Measurements from ENCODE around the gene GPR155.

GPR155 gene

GRCh38 chr2:174450021-174450816 is 36.6 kb downstream of the GPR155 start:
- TF ChIP-seq, protein P1, sequence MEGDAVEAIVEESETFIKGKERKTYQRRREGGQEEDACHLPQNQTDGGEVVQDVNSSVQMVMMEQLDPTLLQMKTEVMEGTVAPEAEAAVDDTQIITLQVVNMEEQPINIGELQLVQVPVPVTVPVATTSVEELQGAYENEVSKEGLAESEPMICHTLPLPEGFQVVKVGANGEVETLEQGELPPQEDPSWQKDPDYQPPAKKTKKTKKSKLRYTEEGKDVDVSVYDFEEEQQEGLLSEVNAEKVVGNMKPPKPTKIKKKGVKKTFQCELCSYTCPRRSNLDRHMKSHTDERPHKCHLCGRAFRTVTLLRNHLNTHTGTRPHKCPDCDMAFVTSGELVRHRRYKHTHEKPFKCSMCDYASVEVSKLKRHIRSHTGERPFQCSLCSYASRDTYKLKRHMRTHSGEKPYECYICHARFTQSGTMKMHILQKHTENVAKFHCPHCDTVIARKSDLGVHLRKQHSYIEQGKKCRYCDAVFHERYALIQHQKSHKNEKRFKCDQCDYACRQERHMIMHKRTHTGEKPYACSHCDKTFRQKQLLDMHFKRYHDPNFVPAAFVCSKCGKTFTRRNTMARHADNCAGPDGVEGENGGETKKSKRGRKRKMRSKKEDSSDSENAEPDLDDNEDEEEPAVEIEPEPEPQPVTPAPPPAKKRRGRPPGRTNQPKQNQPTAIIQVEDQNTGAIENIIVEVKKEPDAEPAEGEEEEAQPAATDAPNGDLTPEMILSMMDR (IDR thresholded peaks at IDR 0.05; ENCODE audit: unreplicated experiment in 3 of 3): no peak
- peaks cover 1% of the 10 kb centered on the region for H3K4me1 Mint-ChIP-seq
- no peak overlapping the region for H3K27ac Mint-ChIP-seq
- H3K36me3 Mint-ChIP-seq (ENCODE audit: low read depth): peaks cover 7% of the 10 kb centered on the region
- no peaks in the 10 kb centered on the region for H3K27me3 Mint-ChIP-seq (ENCODE audit: low read depth)
- H3K9me3 Mint-ChIP-seq: no peaks in the 10 kb centered on the region
- H3K4me3 Mint-ChIP-seq: no peak overlapping the region

- Mint-ChIP-seq H3K4me3 (no peak overlapping the region), H3K27ac (no peak overlapping the region), H3K27me3 (ENCODE audit: low read depth) (no peaks in the 10 kb centered on the region), H3K36me3 (ENCODE audit: low read depth) (peaks cover 7% of the 10 kb centered on the region), H3K4me1 (peaks cover 8% of the 10 kb centered on the region), H3K9me3 (no peaks in the 10 kb centered on the region)
- TF ChIP-seq, protein P1 (IDR thresholded peaks at IDR 0.05; ENCODE audit: unreplicated experiment in 3 of 3): no peak
These were observed 37.8 kb downstream of the GPR155 start for GRCh38 chr2:174449033-174449432.

GRCh38 chr2:174446531-174446930 is 40.3 kb downstream of the GPR155 start:
- Mint-ChIP-seq H3K9me3 (no peaks in the 10 kb centered on the region), H3K27me3 (ENCODE audit: low read depth) (no peaks in the 10 kb centered on the region), H3K27ac (no peak overlapping the region)

GRCh38 chr2:174445248-174445647 is 41.6 kb downstream of the GPR155 start:
- TF ChIP-seq, protein P1 (IDR thresholded peaks at IDR 0.05; ENCODE audit: unreplicated experiment in 3 of 3): no peak
- no peak overlapping the region for H3K4me3 Mint-ChIP-seq
- no peaks in the 10 kb centered on the region for H3K27me3 Mint-ChIP-seq (ENCODE audit: low read depth)
- H3K27ac Mint-ChIP-seq: peak overlapping the region in 2 of 3 experiments; percentile 6 to 11
- H3K9me3 Mint-ChIP-seq: no peaks in the 10 kb centered on the region
- H3K36me3 Mint-ChIP-seq (ENCODE audit: low read depth): peaks cover 3% of the 10 kb centered on the region
- peaks cover 8% of the 10 kb centered on the region for H3K4me1 Mint-ChIP-seq

More at GRCh38 chr2:174446531-174446930, 40.3 kb downstream of the GPR155 start:
- H3K4me3 Mint-ChIP-seq: no peak overlapping the region
- peaks cover 3% of the 10 kb centered on the region for H3K36me3 Mint-ChIP-seq (ENCODE audit: low read depth)
- peaks cover 8% of the 10 kb centered on the region for H3K4me1 Mint-ChIP-seq
- TF ChIP-seq, protein P1 (IDR thresholded peaks at IDR 0.05; ENCODE audit: unreplicated experiment in 3 of 3): no peak

DNA sequence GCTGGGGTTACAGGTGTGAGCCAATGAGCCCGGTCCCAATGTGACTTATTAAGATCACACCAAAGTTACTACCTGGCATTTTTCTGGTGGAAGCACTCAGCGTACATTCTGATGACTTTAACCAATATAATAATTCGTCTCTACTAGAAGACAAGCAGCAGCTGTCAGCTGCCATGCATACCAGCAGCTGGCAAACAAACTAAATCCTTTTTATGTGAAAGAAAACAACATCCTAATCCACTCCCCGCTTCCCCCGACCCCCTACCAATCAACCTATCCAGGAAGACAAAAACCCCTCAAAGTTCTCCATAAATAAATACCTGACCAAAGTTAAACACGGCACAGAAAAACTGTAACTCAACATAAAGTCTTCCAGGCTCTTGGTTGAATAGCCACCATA is 42.1 kb downstream of the GPR155 start:
- Mint-ChIP-seq H3K4me3 (no peak overlapping the region), H3K9me3 (no peaks in the 10 kb centered on the region), H3K4me1 (peaks cover 8% of the 10 kb centered on the region), H3K27me3 (ENCODE audit: low read depth) (no peaks in the 10 kb centered on the region), H3K36me3 (ENCODE audit: low read depth) (peaks cover 3% of the 10 kb centered on the region), H3K27ac (peak overlapping the region; percentile 6 to 68 (median 11))
- TF ChIP-seq, protein P1 (IDR thresholded peaks at IDR 0.05; ENCODE audit: unreplicated experiment in 3 of 3): no peak

Measured in nephron (organoid).